SHP77 (cell line): ENCODE data around the gene NEDD4.
"Not testable (repeated sequence)": the region's sequence is repeated elsewhere in the genome, so short reads cannot be mapped to it uniquely, and the experiment has no call there.

Experiments
- DNase-seq, 2 experiments: peaks; one replicate each; lab custom pipeline; 2025; lab: John Stamatoyannopoulos, UW

The NEDD4 gene

GRCh38 chr15:55824857-55825613 lies 168.4 kb downstream of the NEDD4 start:
- DNase-seq = peak in 1 of 2 experiments; percentile 7

DNA sequence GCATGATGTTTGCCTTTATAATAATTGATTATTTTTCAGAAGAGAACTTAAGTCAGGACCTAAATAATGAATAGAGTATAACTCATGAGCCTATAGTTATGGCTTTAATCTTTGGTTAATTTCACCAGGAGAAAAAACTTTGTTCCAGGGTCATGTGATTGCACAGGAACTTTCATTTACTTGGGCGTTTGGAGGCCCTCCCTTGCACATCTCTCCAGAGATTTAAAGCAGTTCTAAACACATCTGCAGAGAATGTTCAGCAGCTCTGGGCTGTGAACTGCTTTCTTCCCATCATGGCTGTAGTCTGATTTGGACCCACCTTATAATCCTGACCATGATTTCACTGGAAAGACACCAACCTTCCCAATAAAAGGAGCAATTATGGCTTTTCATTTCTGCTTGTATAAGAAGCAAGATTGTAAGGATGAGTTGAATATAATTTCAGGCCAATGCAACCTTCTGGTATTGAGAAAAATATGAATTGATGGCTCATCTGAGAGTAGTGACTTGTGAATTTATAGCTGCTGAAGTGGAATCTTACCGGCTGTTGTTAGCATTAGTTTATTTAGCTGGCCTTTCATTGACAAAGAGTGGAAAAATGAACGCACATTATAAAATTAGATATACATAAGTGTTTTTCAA lies 169.6 kb downstream of the NEDD4 start:
- DNase-seq = no peak

DNA sequence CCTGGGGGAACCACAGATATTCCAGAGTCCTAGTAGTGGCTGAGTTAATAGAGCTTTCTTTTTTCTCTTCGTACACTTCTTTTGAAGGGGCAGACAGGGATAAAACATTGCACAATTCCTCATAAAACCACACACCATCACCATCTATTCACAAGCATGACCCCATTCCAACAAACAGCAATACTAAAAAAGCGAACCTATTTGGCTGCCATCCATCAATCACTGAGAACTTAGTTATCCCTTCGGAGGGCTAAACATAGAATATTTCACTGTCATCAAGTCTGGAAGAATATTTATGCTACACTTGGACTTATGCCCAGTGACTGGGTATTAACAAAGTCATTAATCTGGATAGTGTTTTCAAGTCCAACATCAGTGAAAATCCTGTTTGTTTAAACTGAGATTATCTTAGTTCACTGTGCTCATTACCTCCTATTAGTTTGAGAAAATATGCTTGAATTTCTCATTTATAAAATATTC lies 170.2 kb downstream of the NEDD4 start:
- DNase-seq = peak; percentile 16 to 25

DNA sequence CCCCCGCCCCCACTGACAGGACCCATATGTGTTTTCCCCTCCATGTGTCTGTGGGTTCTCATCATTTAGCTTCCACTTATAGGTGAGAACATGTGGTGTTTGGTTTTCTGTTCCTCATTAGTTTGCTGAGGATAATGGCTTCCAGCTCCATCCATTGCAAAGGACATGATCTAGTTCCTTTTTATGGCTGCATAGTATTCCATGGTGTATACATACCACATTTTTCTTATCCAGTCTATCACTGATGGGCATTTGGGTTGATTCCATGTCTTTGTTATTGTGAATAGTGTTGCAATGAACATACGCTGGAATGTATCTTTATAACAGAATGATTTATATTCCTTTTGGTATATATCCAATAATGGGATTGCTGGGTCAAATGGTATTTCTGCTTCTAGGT lies 171.7 kb downstream of the NEDD4 start:
- not testable (repeated sequence) for DNase-seq

- no peak for DNase-seq
These were observed 173.4 kb downstream of the NEDD4 start for GRCh38 chr15:55820043-55820442.

- DNase-seq = no peak
These were observed 173.9 kb downstream of the NEDD4 start for GRCh38 chr15:55819397-55820034.

DNA sequence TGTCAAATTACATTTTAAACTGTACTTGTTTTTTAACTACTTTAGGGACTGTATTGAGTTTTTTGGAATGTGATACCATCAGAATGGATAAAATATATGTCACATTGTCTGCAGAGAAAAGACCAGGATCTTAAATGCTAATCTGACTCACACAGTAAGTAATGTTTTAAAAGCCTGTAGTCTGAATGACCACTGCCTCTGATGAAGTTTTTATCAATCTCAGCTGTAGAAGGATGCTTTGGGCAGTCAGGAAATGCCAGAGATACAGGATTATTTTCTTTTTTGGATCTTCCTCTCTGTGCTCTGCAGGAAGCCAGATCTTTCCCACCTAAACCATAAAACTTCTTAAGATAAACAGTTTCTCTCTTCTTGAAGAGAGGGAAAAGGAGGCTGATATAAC lies 177.4 kb downstream of the NEDD4 start:
- DNase-seq = no peak

- DNase-seq = peak; percentile 11 to 32
These were observed 190.6 kb downstream of the NEDD4 start for GRCh38 chr15:55802600-55803376.

- no peak for DNase-seq
These were observed 193.2 kb downstream of the NEDD4 start for GRCh38 chr15:55800216-55800615.

DNA sequence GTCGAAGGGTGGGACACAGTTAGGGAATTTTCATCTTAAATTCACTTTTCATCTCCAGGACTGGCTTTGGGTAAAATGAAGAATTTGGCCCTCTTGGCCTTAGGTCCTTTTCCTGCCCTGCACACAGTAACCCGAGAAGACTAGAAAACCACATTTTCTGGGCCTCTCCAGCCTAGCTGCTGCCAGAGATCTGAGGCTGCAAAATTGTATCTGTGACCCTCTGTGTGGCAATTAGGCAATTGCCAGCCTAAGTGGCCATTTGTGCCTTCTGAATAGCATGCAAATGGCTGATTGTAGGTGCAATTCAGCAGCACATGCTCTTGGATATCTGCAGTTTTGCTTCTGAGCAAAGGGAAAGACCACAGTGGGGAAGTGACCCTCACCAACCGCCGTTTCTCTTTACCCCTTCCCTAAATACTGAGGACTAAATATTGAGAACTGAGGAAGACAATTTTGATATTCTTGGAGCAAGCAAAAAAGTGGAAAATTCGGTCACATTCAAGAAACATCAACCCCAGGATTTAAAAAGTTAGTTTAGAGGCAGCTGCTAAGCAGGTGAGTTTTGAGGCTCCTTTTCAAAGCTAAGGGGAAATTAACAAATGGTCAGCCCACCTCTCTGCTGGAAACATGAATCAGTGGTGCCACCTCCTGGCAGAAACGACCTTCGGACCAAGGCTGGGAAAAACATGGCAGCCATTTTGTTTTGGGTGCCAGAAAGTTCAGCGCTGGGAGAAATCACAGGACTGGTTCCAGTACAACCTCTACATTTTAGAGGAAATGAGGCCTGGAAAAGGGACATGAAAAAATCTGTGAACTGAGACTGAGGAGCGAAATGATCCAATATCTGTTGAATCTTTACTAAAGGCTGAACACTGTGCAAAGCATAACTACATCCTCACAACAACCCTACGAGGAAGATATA lies 193.9 kb downstream of the NEDD4 start:
- peak; percentile 21 to 45 for DNase-seq

- DNase-seq = no peak
These were observed 197.0 kb downstream of the NEDD4 start for GRCh38 chr15:55796321-55796965.

DNA sequence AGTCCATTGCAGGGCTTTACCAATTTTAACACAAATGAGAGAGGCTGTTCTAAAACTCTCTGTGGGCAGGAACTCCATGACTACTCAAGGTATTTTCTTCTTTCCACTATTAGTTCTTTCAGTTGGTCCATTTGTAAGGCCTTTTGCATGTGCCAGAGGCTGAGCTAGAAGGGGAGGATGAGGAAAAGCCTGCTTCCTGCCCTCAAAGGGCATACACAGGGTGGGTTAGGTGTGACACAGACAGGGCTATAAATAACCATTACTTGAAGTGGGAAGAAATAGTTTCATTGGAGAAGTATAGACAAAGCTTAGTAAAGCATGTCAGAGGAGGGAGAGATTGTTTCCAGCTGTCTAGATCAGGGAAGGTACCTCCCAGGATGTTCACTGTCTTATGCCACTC lies 198.4 kb downstream of the NEDD4 start:
- DNase-seq = no peak

DNA sequence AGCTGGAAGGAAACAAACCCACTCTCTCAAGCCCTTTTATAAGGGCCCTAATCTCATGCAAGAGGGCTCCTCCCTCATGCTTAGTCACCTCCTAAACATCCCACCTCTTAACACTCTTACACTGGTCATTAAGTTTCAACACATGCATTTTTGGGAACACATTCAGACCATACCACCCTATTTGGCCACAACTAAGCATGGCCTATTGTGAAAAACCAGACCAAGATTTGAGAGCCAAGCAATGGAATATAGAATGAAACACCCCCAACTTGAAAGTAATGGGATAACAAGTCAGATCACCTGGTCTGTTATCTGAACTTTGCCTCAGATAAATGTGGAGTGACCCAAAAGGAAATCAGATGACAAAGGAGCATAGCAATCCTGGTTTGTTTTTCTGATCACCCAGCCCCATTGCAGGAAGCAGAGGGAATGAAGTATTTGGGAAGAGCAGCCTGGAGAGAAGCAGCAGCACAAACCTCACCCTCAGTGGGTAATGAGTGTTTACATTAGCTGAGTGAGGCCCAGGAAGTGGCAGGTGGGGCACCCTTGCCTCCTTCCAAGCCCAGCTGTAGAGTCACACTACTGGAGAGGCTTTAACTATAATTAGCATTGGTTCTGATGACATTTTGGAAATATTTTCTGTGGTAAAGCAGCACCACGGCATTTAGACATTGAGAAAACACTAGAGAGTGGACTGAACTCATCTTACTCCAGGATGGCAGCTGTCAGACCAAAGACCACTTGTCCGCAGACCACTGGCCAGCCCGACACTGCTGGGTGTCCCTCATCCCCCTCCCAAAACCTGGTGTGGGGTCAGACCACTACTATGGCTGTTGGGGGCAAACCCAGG lies 201.6 kb downstream of the NEDD4 start:
- peak; percentile 72 to 77 for DNase-seq

GRCh38 chr15:55789066-55789660 lies 204.2 kb downstream of the NEDD4 start:
- DNase-seq = no peak

GRCh38 chr15:55786341-55786740 lies 207.1 kb downstream of the NEDD4 start:
- DNase-seq = no peak

DNA sequence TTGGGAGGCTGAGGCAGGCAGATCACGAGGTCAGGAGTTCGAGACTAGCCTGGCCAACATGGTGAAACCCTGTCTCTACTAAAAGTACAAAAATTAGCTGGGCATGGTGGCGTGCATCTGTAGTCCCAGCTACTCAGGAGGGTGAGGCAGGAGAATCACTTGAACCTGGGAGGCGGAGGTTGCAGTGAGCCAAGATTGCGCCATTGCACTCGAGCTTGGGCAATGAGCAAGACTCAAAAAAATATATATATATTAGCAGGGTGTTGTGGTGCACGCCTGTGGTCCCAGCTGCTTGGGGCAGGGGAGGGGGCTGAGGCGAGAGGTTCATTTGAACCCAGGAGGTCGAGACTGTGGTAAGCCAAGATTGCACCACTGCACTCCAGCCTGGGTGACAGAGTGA lies 207.8 kb downstream of the NEDD4 start:
- DNase-seq = not testable (repeated sequence)

DNA sequence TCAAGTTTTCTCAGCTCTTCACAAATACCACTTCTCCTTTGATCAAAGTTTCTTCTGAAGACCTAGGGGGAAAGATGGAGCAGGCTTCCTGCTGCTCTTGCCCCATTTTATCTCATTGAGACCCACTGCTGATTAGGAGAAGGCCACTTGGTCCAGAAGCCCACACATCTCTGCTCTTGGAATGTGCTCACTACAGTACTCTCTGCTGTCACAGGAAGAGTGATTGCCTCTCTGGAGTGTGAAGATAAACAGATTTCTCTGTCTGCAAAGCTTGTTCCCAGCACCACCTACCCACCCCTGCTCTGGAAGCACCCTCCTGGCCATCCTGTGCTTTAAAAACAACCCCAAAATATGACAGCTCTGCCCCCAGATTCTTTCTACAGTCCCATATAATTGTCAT lies 209.1 kb downstream of the NEDD4 start:
- no peak for DNase-seq

GRCh38 chr15:55782901-55783300 lies 210.5 kb downstream of the NEDD4 start:
- DNase-seq = no peak

GRCh38 chr15:55780292-55780691 lies 213.1 kb downstream of the NEDD4 start:
- no peak for DNase-seq
